Lower leg skin (tissue), 3 donors: ENCODE measurements around the gene ISCU.

Experiments used
- POLR2A ChIP-seq, 2 donors: fragments of 450-650 bp; IDR thresholded peaks; one replicate each; pipeline ENCODE4 v1.6.1; 2016 to 2017; ENCODE audit warnings: antibody characterized with exemption in 2 of 2, mild to moderate bottlenecking in 1 of 2, moderate library complexity in 1 of 2
- TF ChIP-seq, protein P1 (sequence below), 3 donors: fragments of 450-650 bp; IDR thresholded peaks; one replicate each; pipeline ENCODE4 v1.5.1; 2016; ENCODE audit warnings: antibody characterized with exemption in 3 of 3, mild to moderate bottlenecking in 3 of 3, moderate library complexity in 2 of 3

DNA sequence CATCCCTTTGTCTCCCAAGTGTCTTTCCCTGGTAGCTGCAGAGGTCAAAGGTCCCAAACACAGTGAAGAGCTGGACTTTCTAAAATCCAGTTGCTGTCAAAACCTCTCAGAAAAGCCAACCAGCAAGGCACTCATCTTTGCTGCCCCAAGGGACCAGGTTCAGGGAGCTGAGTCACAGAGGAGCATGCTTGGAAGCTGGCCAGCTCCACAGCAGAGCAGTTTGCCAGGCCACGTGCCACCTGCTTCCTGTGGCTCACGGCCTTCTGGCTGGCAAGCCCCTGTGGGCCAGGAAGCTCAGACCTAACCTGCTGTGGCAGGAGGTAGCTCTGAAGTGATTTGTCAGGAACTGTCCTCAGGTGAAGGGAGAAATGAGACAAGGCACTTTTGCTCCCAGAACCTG lies 3.6 kb downstream of the ISCU start:
- TF ChIP-seq, protein P1, sequence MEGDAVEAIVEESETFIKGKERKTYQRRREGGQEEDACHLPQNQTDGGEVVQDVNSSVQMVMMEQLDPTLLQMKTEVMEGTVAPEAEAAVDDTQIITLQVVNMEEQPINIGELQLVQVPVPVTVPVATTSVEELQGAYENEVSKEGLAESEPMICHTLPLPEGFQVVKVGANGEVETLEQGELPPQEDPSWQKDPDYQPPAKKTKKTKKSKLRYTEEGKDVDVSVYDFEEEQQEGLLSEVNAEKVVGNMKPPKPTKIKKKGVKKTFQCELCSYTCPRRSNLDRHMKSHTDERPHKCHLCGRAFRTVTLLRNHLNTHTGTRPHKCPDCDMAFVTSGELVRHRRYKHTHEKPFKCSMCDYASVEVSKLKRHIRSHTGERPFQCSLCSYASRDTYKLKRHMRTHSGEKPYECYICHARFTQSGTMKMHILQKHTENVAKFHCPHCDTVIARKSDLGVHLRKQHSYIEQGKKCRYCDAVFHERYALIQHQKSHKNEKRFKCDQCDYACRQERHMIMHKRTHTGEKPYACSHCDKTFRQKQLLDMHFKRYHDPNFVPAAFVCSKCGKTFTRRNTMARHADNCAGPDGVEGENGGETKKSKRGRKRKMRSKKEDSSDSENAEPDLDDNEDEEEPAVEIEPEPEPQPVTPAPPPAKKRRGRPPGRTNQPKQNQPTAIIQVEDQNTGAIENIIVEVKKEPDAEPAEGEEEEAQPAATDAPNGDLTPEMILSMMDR (IDR thresholded peaks at IDR 0.05) = no peak
- no peak for TF ChIP-seq POLR2A (IDR thresholded peaks at IDR 0.05)
